Heart left ventricle (tissue), 16 donors: ENCODE measurements around the gene CCDC136. TPM values are rescaled to one million over a fixed set of nuclear protein-coding genes. Genes with fewer than 3 reads are reported as not detected.
A peak's percentile ranks its signal among the peaks of the same experiment; 100 is the strongest.

ENCODE experiments used
- ATAC-seq, 4 donors: fragments of 200-7000 bp; cut with Tn5 transposase; one replicate each; pipeline ENCODE4 v1.9.1; 2020 to 2022; ENCODE audit warnings: moderate library complexity in 4 of 4, mild to moderate bottlenecking in 3 of 4, moderate number of reproducible peaks in 1 of 4
- DNase-seq, 5 donors: peaks; one replicate each; pipeline ENCODE4 v3.0.0-alpha.2; 2020
- H3K27ac ChIP-seq, 12 donors: fragments of 200-600 bp; sonication (generic) in 4 of 12; one replicate each; pipeline versions ENCODE4 v1.5.0 to v1.8.0; 2016 to 2022; ENCODE audit warnings: mild to moderate bottlenecking in 2 of 12
- H3K27me3 ChIP-seq, 9 donors: fragments of 200-600 bp; sonication (generic) in 2 of 9; one replicate each; pipeline versions ENCODE4 v1.5.1 to v1.8.0; 2016 to 2022; ENCODE audit warnings: mild to moderate bottlenecking in 3 of 9
- H3K36me3 ChIP-seq, 9 donors: fragments of 200-600 bp; sonication (generic) in 2 of 9; one replicate each; pipeline versions ENCODE4 v1.5.0 to v1.8.0; 2018 to 2022; ENCODE audit warnings: mild to moderate bottlenecking in 2 of 9
- H3K4me1 ChIP-seq, 12 donors: fragments of 200-600 bp; sonication (generic) in 4 of 12; one replicate each; pipeline versions ENCODE4 v1.5.0 to v1.8.0; 2016 to 2022; ENCODE audit warnings: mild to moderate bottlenecking in 3 of 12
- H3K4me3 ChIP-seq, 12 donors: fragments of 200-600 bp; sonication (generic) in 4 of 12; one replicate each; pipeline versions ENCODE4 v1.5.0 to v1.8.0; 2017 to 2022; ENCODE audit warnings: mild to moderate bottlenecking in 9 of 12, moderate library complexity in 4 of 12
- H3K9me3 ChIP-seq, 12 donors: fragments of 200-600 bp; sonication (generic) in 4 of 12; one replicate each; pipeline versions ENCODE4 v1.5.0 to v1.8.0; 2016 to 2022; ENCODE audit warnings: mild to moderate bottlenecking in 1 of 12
- POLR2A ChIP-seq, 2 donors: fragments of 450-650 bp; IDR thresholded peaks; one replicate each; pipeline ENCODE4 v1.6.1; 2017; ENCODE audit warnings: antibody characterized with exemption in 2 of 2, mild to moderate bottlenecking in 2 of 2, moderate library complexity in 2 of 2
- WGBS, 4 donors: extraction: QIAGEN DNeasy Blood & Tissue Kit in 2 of 4; methylation state at CpG; one replicate each; pipeline versions ENCODE4 v1.1.5 to v1.1.7; 2013 to 2018; 5-methylcytosine and 5-hydroxymethylcytosine counted together
- intact Hi-C, 10 donors: fragments of 100-400 bp; cut with DNase I; formaldehyde crosslinking; loops; one replicate each; pipeline versions ENCODE4 v1.11.1 to v1.14.2; 2022
- polyA plus RNA-seq, 2 donors: library from polyadenylated mRNA; stranded (reverse); fragments of 200-250 nt; gene quantifications; one replicate each; pipeline ENCODE4 v1.2.3, GENCODE V29; 2013
- total RNA-seq, 9 donors: library from RNA; depleted of rRNA in 2 of 9; stranded (reverse); fragments of >200 nt in 2 of 9; fragmentation: NEBNext Ultra II Directional in 3 of 9; extraction: Animal tissue kit (Norgen Biotek cat#: 25700) in 3 of 9; gene quantifications; one replicate each; pipeline versions ENCODE4 v1.1.0 to v1.2.4, GENCODE V29; 2016 to 2023
- TF ChIP-seq, protein P1 (sequence below), 12 donors: fragments of 200-600 bp; sonication (generic) in 4 of 12; IDR thresholded peaks; one replicate each; pipeline versions ENCODE4 v1.5.0 to v1.8.0; 2018 to 2022; ENCODE audit warnings: antibody characterized with exemption in 12 of 12, mild to moderate bottlenecking in 5 of 12
- donor health status: ischemic (EF 13 %, LVEDD 7.1; RV severe dilation, severe dysfunction).
- donor health status: healthy with polysubstance abuse.
- donor health status: DM: no; HTN: yes; CAD: no.
- donor health status: DM: no; HTN: no; CAD: no.
- donor health status: ischemic (EF 25% LVEDD 6.9; RV normal size, moderate dysfunction).
- donor health status: ischemic (EF 25% LVEDD 5.7; RV mildly dilated, moderate dysfunction).
- donor health status: healthy.
- donor health status: DM: yes; HTN: yes; CAD: no.
- donor health status: ischemic (EF 35%, LVEDD 5.7; RV mildly dilated, moderate dysfunction).
- donor health status: nonischemic (EF 11% LVEDD 7.7; RV severe dilation, severe dysfunction).
- donor health status: DM: yes; HTN: yes; CAD: no.
- donor health status: PGD.
- donor health status: ischemic (EF 29% LVEDD 5.4; RV normal size, mild dysfunction).
- donor health status: nonischemic (EF 23%, LVEDD 6.1; RV moderate dilation, normal function).

CCDC136 gene
- total and polyA plus RNA-seq, 11 donors: 6.4 to 22.8 (median 10.4) TPM

DNA sequence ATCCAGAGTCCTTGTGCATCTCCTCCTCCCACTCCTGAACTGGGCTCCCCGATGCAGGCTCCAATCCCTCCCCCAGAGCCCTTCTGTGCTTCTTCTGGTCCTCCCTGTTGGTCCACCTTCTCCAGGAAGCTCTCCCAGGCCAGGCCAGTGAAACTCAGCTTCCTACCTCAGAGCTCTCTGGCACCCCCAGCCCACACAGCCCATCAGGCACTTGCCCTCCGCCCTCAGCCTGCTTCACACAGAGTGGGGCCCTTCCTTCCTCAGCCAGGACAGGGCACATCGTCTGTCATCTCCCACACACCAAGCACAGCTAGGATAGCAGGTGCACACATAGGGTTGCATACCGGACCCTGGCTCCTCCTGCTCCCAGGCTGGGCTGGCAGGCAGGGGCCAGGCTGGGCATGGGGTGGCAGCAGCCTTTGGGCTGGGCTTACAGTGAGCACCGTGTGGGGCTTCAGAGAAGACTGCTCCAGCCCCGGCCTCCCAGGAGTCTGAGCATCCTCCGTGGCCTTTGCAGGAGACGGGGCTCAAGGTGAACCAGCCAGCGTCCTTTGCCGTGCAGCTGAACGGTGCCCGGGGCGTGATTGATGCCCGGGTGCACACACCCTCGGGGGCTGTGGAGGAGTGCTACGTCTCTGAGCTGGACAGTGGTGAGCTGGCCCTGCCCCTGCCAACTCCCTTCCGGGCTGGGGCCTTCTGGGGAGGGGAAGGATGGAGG is 64.4 kb downstream of the CCDC136 start:
- ATAC-seq: no peak

DNA sequence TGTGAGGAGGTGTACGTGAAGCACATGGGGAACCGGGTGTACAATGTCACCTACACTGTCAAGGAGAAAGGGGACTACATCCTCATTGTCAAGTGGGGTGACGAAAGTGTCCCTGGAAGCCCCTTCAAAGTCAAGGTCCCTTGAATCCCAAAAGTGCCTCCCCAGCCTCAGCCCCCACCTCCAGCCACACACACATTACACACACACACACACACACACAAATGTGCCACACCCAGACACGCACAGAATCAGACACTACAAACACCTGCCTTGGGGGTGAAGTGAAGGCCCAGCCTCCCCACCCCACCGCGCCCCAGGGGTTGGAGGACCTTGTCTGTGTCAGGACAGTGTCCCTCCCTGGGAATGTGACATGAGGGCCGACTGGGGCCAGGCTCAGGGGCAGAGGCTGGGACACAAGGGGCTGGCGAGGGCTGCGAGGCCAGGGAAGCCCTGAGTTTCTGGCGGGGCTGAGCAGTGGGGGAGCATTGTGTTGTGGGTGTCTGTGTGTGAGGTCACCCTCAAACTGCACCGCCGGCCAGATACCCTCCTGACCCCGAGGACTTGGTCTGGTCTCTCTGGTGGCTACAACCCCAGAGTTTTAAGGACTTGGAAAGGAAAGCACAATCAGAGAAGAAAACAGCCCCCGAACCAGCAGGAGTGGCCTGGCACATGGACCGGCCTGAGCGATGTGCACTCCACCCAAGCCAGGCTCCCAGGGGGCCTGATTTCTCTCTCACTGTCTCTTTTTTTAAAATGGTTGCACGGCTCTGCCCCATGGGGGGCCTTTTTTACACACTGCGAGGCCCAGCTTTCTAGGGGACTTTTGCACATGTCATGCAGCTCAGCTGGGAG is 66.8 kb downstream of the CCDC136 start:
- Histone ChIP-seq H3K9me3 (no peaks in the 10 kb centered on the region), H3K4me3 (no peak overlapping the region), H3K4me1 (peaks cover 3 to 53% (median 37%) of the 10 kb centered on the region in 12 donors), H3K36me3 (peaks cover 0 to 49% (median 36%) of the 10 kb centered on the region in 9 donors), H3K27ac (peak overlapping the region; percentile 32 to 81 (median 65)), H3K27me3 (no peaks in the 10 kb centered on the region)
- peak in 2 of 5 donors; percentile 73 to 81 for DNase-seq
- intact Hi-C loops: no loop called here
- TF ChIP-seq, protein P1, sequence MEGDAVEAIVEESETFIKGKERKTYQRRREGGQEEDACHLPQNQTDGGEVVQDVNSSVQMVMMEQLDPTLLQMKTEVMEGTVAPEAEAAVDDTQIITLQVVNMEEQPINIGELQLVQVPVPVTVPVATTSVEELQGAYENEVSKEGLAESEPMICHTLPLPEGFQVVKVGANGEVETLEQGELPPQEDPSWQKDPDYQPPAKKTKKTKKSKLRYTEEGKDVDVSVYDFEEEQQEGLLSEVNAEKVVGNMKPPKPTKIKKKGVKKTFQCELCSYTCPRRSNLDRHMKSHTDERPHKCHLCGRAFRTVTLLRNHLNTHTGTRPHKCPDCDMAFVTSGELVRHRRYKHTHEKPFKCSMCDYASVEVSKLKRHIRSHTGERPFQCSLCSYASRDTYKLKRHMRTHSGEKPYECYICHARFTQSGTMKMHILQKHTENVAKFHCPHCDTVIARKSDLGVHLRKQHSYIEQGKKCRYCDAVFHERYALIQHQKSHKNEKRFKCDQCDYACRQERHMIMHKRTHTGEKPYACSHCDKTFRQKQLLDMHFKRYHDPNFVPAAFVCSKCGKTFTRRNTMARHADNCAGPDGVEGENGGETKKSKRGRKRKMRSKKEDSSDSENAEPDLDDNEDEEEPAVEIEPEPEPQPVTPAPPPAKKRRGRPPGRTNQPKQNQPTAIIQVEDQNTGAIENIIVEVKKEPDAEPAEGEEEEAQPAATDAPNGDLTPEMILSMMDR (IDR thresholded peaks at IDR 0.05): no peak
- TF ChIP-seq POLR2A (IDR thresholded peaks at IDR 0.05): no peak
- WGBS, 4 donors: 39 to 57% (median 46%) methylated on average over 8 to 18 of the region's 18 CpGs
- ATAC-seq: no peak

More for the DNA sequence above, 64.4 kb downstream of the CCDC136 start:
- intact Hi-C loops: no loop called here
- H3K9me3 ChIP-seq: no peaks in the 10 kb centered on the region
- H3K27ac ChIP-seq: peak overlapping the region in 1 of 12 donors; percentile 35
- H3K27me3 ChIP-seq: no peaks in the 10 kb centered on the region
- WGBS, 4 donors: 74 to 82% (median 78%) methylated on average over 13 to 17 of the region's 17 CpGs
- peak in 1 of 5 donors; percentile 62 for DNase-seq
- peaks cover 3 to 41% (median 26%) of the 10 kb centered on the region in 12 donors for H3K4me1 ChIP-seq
- TF ChIP-seq, protein P1 (IDR thresholded peaks at IDR 0.05): no peak
- TF ChIP-seq POLR2A (IDR thresholded peaks at IDR 0.05): no peak
- peaks cover 7 to 74% (median 60%) of the 10 kb centered on the region in 9 donors for H3K36me3 ChIP-seq
- no peak overlapping the region for H3K4me3 ChIP-seq

DNA sequence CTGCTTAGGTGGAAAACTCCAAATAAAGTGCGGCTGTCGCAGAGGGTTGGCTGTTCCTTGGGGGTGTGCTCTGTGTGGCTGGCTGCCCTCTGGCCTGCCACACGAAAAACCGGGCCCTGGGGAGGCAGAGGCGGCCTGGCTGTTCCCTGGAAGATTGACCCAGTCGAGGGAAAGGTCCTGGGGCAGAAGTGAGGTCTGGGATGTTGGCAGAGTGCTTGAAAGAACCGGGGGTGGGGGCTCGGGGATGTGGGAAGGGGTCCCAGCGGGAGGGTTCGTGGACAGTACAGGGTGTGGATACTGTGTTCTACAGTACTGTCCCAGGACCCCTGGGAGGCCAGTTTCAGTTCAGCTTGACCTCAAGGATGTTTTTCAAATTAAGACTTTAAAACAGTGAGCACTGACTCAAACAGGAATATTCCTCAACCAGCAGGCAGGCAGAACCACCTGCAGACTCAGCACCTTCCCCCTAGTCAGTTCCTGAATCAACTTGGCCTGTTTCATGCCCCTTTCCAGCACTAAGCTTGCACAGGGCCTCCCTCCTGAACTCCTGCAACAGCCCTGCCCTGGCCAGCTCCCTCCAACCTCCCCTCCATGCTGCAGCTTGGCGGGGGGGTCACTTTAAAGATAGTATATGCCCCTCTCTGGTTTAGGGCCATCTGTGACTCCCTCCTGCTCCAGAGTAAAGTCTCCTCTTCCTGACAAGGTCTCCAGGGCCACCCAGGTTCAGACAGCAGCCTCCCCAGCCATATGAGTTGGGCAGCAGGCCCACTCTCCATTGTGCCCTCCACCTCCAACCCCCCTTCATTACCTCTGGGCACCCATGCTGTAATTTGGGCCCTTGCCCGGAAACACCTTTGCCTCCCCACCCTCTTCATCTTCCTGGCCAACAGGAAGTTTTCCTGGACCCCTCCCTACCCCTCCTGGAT is 67.7 kb downstream of the CCDC136 start:
- peaks cover 0 to 41% (median 27%) of the 10 kb centered on the region in 9 donors for H3K36me3 ChIP-seq
- H3K9me3 ChIP-seq: no peaks in the 10 kb centered on the region
- WGBS, 4 donors: 32 to 42% (median 40%) methylated on average over 10 to 12 of the region's 12 CpGs
- peak overlapping the region; percentile 33 to 81 (median 65) for H3K27ac ChIP-seq
- DNase-seq (peak in 4 of 5 donors; percentile 41 to 72 (median 62)), ATAC-seq (peak in 2 of 4 donors; percentile 1)
- intact Hi-C loops: loop anchor here in 5 of 10 donors (5.0 to 10.0 kb wide), 5 partner anchors 65 to 122 kb away; partner anchors contain the start of genes CALU (in 2 of the 5) and CCDC136 (in 2 of the 5)
- no peak overlapping the region for H3K4me3 ChIP-seq
- no peaks in the 10 kb centered on the region for H3K27me3 ChIP-seq
- TF ChIP-seq, protein P1 (IDR thresholded peaks at IDR 0.05): no peak
- TF ChIP-seq POLR2A (IDR thresholded peaks at IDR 0.05): no peak
- peaks cover 3 to 62% (median 43%) of the 10 kb centered on the region in 12 donors for H3K4me1 ChIP-seq
